ENCODE data around the gene HECTD1.

HECTD1 gene

GRCh38 chr14:31167032-31167431, 40.6 kb downstream of the HECTD1 start:
- H3K4me3 ChIP-seq (ENCODE audit: low read length), result no peak overlapping the region
- TF ChIP-seq ZNF274 (IDR thresholded peaks at IDR 0.05; ENCODE audit: low read depth, low read length), result no peak

DNA sequence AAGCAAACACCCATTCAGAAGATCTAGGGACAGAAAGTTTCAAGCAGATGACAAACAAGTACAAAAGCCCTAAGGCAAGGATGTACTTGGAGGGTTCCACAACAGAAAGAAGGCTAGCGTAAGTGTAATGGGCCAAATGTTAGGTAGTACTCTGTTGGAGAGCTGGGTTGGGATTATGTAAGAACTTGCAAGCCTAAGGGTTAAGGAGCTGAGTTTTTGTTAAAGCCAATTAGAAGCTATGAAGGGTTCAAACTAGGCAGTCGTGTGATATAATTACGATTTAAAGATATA, 41.4 kb downstream of the HECTD1 start:
- H3K4me3 ChIP-seq (ENCODE audit: low read length), result no peak overlapping the region
- no peak for TF ChIP-seq ZNF274 (IDR thresholded peaks at IDR 0.05; ENCODE audit: low read depth, low read length)

GRCh38 chr14:31164115-31164514, 43.5 kb downstream of the HECTD1 start:
- TF ChIP-seq ZNF274 (IDR thresholded peaks at IDR 0.05; ENCODE audit: low read depth, low read length), result no peak
- no peak overlapping the region for H3K4me3 ChIP-seq (ENCODE audit: low read length)

DNA sequence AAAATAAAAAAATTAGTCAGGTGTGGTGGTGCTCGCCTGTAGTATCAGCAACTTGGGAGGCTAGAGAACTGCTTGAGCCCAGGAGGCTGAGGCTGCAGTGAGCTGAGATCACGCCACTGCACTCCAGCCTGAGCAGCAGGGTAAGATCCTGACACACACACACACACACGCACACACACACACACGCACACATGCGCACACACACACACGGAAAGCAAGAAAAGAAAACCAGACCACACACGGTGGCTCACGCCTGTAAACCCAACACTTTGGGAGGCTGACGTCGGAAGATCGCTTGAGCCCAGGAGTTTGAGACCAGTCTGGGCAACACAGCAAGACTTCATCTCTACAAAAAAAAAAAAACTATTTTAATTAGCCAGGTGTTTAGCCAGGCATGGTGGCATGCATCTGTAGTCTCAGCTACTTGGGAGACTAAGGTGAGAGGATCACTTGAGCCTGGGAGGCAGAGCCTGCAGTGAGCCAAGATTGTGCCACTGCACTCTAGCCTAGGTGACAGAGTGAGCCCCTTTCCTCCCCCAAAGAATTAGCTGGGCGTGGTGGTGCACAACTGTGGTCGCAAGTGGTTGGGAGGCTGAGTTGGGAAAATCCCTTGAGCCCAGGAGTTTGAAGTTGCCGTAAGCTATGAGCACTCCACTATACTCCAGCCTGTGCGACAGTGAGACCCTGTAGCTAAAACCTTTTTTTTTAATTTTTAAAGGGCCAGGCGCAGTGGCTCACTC, 44.5 kb downstream of the HECTD1 start:
- H3K4me3 ChIP-seq (ENCODE audit: low read length), result no peak overlapping the region
- TF ChIP-seq ZNF274 (IDR thresholded peaks at IDR 0.05; ENCODE audit: low read depth, low read length), result no peak

GRCh38 chr14:31161274-31161673, 46.3 kb downstream of the HECTD1 start:
- no peak overlapping the region for H3K4me3 ChIP-seq (ENCODE audit: low read length)
- no peak for TF ChIP-seq ZNF274 (IDR thresholded peaks at IDR 0.05; ENCODE audit: low read depth, low read length)

GRCh38 chr14:31159682-31160296, 47.8 kb downstream of the HECTD1 start:
- TF ChIP-seq ZNF274 (IDR thresholded peaks at IDR 0.05; ENCODE audit: low read depth, low read length), result no peak
- H3K4me3 ChIP-seq (ENCODE audit: low read length), result no peak overlapping the region

GRCh38 chr14:31154956-31155355, 52.6 kb downstream of the HECTD1 start:
- no peak for TF ChIP-seq ZNF274 (IDR thresholded peaks at IDR 0.05; ENCODE audit: low read depth, low read length)
- H3K4me3 ChIP-seq (ENCODE audit: low read length), result no peak overlapping the region

GRCh38 chr14:31142455-31143087, 65.0 kb downstream of the HECTD1 start:
- H3K4me3 ChIP-seq (ENCODE audit: low read length), result no peak overlapping the region
- TF ChIP-seq ZNF274 (IDR thresholded peaks at IDR 0.05; ENCODE audit: low read depth, low read length), result no peak

GRCh38 chr14:31139301-31139847, 68.2 kb downstream of the HECTD1 start:
- no peak overlapping the region for H3K4me3 ChIP-seq (ENCODE audit: low read length)
- TF ChIP-seq ZNF274 (IDR thresholded peaks at IDR 0.05; ENCODE audit: low read depth, low read length), result no peak

- H3K4me3 ChIP-seq (ENCODE audit: low read length), result no peak overlapping the region
- TF ChIP-seq ZNF274 (IDR thresholded peaks at IDR 0.05; ENCODE audit: low read depth, low read length), result no peak
Observed at GRCh38 chr14:31138301-31138700, 69.3 kb downstream of the HECTD1 start.

DNA sequence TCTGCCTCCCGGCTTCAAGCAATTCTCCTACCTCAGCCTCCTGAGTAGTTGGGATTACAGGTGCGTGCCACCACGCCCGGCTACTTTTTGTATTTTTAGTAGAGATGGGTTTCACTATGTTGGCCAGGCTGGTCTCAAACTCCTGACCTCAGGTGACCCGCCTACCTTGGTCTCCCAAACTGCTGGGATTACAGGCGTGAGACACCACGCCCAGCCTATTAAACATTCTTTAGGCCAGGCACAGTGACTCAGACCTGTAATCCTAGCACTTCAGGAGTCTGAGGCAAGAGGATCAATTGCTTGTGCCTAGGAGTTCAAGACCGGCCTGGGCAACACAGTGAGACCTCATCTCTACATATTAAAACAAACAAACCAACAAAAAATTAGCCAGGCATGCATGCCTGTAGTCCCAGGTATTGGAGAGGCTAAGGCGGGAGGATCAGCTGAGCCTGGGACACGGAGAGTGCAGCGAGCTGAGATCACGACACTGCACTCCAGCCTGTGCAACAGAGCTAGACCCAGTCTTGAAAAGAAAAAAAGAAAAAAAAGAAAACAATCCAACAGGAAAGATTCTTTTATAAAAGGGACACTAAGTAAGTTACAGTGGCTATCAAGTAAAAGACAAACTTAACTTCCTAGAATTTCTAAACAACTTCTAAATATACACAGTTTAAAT, 70.2 kb downstream of the HECTD1 start:
- H3K4me3 ChIP-seq (ENCODE audit: low read length), result no peak overlapping the region
- TF ChIP-seq ZNF274 (IDR thresholded peaks at IDR 0.05; ENCODE audit: low read depth, low read length), result no peak

GRCh38 chr14:31133133-31133532, 74.5 kb downstream of the HECTD1 start:
- no peak for TF ChIP-seq ZNF274 (IDR thresholded peaks at IDR 0.05; ENCODE audit: low read depth, low read length)

GRCh38 chr14:31128601-31129526, 78.7 kb downstream of the HECTD1 start:
- no peak overlapping the region for H3K4me3 ChIP-seq (ENCODE audit: low read length)
- no peak for TF ChIP-seq ZNF274 (IDR thresholded peaks at IDR 0.05; ENCODE audit: low read depth, low read length)

More at GRCh38 chr14:31133133-31133532, 74.5 kb downstream of the HECTD1 start:
- no peak overlapping the region for H3K4me3 ChIP-seq (ENCODE audit: low read length)

Measured in GM08714 (cell line).